ENCODE results near the gene GPAM.
"Not testable (repeated sequence)": the region's sequence is repeated elsewhere in the genome, so short reads cannot be mapped to it uniquely, and the experiment has no call there.

Gene GPAM

GRCh38 chr10:112136486-112137153, 46.9 kb downstream of the GPAM start:
- no peak for DNase-seq (ENCODE audit: low read depth in 2 of 2)

- no peak for DNase-seq (ENCODE audit: low read depth in 2 of 2)
Observed at GRCh38 chr10:112135604-112136003, 48.0 kb downstream of the GPAM start.

GRCh38 chr10:112132435-112132834, 51.1 kb downstream of the GPAM start:
- no peak for DNase-seq (ENCODE audit: low read depth in 2 of 2)

- DNase-seq (ENCODE audit: low read depth in 2 of 2), result no peak
Observed at GRCh38 chr10:112131996-112132395, 51.6 kb downstream of the GPAM start.

GRCh38 chr10:112131346-112131745, 52.2 kb downstream of the GPAM start:
- no peak for DNase-seq (ENCODE audit: low read depth in 2 of 2)

GRCh38 chr10:112126901-112127300, 56.7 kb downstream of the GPAM start:
- DNase-seq (ENCODE audit: low read depth in 2 of 2), result no peak

GRCh38 chr10:112126172-112126571, 57.4 kb downstream of the GPAM start:
- DNase-seq (ENCODE audit: low read depth in 2 of 2), result no peak

- DNase-seq (ENCODE audit: low read depth in 2 of 2), result no peak
Observed at GRCh38 chr10:112124866-112125265, 58.7 kb downstream of the GPAM start.

GRCh38 chr10:112122827-112123226, 60.7 kb downstream of the GPAM start:
- no peak for DNase-seq (ENCODE audit: low read depth in 2 of 2)

GRCh38 chr10:112120491-112120890, 63.1 kb downstream of the GPAM start:
- no peak for DNase-seq (ENCODE audit: low read depth in 2 of 2)

- no peak for DNase-seq (ENCODE audit: low read depth in 2 of 2)
Observed at GRCh38 chr10:112115781-112116385, 67.7 kb downstream of the GPAM start.

GRCh38 chr10:112109779-112110178, 73.8 kb downstream of the GPAM start:
- not testable (repeated sequence) for DNase-seq (ENCODE audit: low read depth in 2 of 2)
